Fibroblast of skin of left biceps (primary cell): ENCODE results near the gene CLEC4M.
"Not testable (repeated sequence)": the region's sequence is repeated elsewhere in the genome, so short reads cannot be mapped to it uniquely, and the experiment has no call there.

Experiments used
- DNase-seq, 2 experiments: peaks; one replicate each; pipeline ENCODE4 v3.0.0-alpha.2; 2013; ENCODE audit warnings: low read depth in 2 of 2

The CLEC4M gene

GRCh38 chr19:7811989-7812388 is 48.9 kb downstream of the CLEC4M start:
- DNase-seq: no peak

GRCh38 chr19:7815325-7815724 is 52.3 kb downstream of the CLEC4M start:
- DNase-seq: no peak

- not testable (repeated sequence) for DNase-seq
Observed at GRCh38 chr19:7816040-7816439, 53.0 kb downstream of the CLEC4M start.

- DNase-seq: no peak
Observed at GRCh38 chr19:7817801-7818200, 54.8 kb downstream of the CLEC4M start.

GRCh38 chr19:7818806-7819205 is 55.8 kb downstream of the CLEC4M start:
- no peak for DNase-seq
